HL-60 (cell line): Measurements from ENCODE around the gene SWAP70.

ENCODE experiments used
- DNase-seq, 2 experiments: peaks; one replicate each; pipeline ENCODE4 v3.0.0-alpha.2; 2010 to 2020; ENCODE audit warnings: low read depth in 1 of 2, low spot score in 1 of 2
- H3K27ac ChIP-seq: fragments of 250-450 bp; sonication (Bioruptor Pico); replicated peaks from 2 replicates; pipeline ENCODE4 v1.5.1; 2020; ENCODE audit warnings: mild to moderate bottlenecking, moderate library complexity
- H3K27me3 ChIP-seq: fragments of 250-450 bp; sonication (Bioruptor Pico); 2 replicates; pipeline ENCODE4 v1.5.1; 2021; ENCODE audit warnings: mild to moderate bottlenecking, moderate library complexity; ENCODE audit not compliant: insufficient read depth, poor library complexity, severe bottlenecking
- H3K4me3 ChIP-seq: replicated peaks from 2 replicates; pipeline ENCODE4 v1.5.1; 2011; ENCODE audit warnings: mild to moderate bottlenecking, control low read depth, low read length; ENCODE audit not compliant: insufficient read depth
- GABPA ChIP-seq: IDR thresholded peaks from 2 replicates; pipeline ENCODE4 v1.6.1; 2012; ENCODE audit warnings: low read depth
- POLR2AphosphoS5 ChIP-seq: IDR thresholded peaks from 2 replicates; pipeline ENCODE4 v1.6.1; 2012; ENCODE audit warnings: low read depth
- SPI1 ChIP-seq: IDR thresholded peaks from 2 replicates; pipeline ENCODE4 v1.6.1; 2012; ENCODE audit warnings: low read depth, mild to moderate bottlenecking, borderline replicate concordance
- TF ChIP-seq, protein P1 (sequence below): IDR thresholded peaks from one replicate; pipeline ENCODE4 v1.5.1; 2011; ENCODE audit warnings: low read length, control low read depth, inconsistent platforms; ENCODE audit not compliant: insufficient read depth
- TF ChIP-seq, protein P2 (sequence below): IDR thresholded peaks from 2 replicates; pipeline ENCODE4 v1.6.1; 2012; ENCODE audit warnings: low read depth; ENCODE audit not compliant: insufficient replicate concordance

Gene SWAP70

DNA sequence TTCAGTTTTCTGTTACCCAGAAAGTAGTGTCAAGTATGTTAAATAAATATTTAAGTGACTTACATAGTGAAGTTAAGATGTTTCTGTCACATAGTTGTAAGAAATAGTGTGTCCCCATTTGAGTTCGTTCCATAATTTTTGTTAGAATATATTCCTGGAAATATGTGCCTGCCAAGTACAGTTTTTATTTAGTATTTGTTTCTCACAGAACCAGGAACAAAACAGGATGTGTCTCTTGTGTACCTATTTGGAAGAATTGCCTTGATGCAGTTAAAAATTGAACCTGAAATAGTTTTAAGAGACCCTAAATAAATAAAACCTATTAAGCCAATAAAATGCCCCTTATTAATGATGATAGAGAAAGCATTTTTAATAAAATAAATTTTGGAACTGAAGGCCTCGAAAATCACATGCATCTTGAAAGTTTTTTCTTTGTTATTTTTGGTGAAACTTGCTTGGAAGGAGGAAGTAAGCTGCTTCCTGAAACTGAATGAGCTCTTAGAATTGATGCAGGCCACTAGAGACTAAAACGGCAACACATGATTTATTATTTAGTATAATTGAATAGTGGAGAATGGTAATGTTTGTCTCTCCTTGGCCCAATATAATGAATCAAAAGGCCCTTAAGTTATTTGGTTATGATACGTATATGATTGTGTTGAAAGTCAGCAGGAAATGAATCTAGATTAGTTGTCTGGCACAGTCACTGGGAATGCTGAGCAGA lies 55.9 kb downstream of the SWAP70 start:
- Histone ChIP-seq H3K27ac (peak overlapping the region; percentile 36), H3K4me3 (no peak overlapping the region)
- peak in 1 of 2 experiments; percentile 27 for DNase-seq

DNA sequence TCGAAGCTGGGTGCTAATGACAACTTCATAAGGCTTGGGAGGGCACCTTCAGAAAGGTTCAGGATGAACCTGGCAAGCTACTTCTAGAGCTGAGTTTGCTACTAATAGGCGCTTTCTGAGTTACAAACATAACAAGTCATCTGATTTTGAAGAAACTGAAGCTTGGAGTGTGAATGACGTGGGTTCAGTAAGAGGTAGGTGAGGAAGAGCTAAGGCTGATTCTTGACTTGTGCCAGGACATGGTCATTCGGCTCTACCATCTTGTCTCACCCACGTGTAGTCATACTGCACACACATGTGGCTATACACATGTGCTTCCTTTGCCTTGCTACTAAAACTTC lies 56.4 kb downstream of the SWAP70 start:
- Histone ChIP-seq H3K27me3 (no peaks in the 10 kb centered on the region), H3K4me3 (no peak overlapping the region), H3K27ac (peak overlapping the region; percentile 36)
- TF ChIP-seq POLR2AphosphoS5 (no peak), GABPA (no peak), SPI1 (no peak)
- TF ChIP-seq, protein P1, sequence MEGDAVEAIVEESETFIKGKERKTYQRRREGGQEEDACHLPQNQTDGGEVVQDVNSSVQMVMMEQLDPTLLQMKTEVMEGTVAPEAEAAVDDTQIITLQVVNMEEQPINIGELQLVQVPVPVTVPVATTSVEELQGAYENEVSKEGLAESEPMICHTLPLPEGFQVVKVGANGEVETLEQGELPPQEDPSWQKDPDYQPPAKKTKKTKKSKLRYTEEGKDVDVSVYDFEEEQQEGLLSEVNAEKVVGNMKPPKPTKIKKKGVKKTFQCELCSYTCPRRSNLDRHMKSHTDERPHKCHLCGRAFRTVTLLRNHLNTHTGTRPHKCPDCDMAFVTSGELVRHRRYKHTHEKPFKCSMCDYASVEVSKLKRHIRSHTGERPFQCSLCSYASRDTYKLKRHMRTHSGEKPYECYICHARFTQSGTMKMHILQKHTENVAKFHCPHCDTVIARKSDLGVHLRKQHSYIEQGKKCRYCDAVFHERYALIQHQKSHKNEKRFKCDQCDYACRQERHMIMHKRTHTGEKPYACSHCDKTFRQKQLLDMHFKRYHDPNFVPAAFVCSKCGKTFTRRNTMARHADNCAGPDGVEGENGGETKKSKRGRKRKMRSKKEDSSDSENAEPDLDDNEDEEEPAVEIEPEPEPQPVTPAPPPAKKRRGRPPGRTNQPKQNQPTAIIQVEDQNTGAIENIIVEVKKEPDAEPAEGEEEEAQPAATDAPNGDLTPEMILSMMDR = no peak
- TF ChIP-seq, protein P2, sequence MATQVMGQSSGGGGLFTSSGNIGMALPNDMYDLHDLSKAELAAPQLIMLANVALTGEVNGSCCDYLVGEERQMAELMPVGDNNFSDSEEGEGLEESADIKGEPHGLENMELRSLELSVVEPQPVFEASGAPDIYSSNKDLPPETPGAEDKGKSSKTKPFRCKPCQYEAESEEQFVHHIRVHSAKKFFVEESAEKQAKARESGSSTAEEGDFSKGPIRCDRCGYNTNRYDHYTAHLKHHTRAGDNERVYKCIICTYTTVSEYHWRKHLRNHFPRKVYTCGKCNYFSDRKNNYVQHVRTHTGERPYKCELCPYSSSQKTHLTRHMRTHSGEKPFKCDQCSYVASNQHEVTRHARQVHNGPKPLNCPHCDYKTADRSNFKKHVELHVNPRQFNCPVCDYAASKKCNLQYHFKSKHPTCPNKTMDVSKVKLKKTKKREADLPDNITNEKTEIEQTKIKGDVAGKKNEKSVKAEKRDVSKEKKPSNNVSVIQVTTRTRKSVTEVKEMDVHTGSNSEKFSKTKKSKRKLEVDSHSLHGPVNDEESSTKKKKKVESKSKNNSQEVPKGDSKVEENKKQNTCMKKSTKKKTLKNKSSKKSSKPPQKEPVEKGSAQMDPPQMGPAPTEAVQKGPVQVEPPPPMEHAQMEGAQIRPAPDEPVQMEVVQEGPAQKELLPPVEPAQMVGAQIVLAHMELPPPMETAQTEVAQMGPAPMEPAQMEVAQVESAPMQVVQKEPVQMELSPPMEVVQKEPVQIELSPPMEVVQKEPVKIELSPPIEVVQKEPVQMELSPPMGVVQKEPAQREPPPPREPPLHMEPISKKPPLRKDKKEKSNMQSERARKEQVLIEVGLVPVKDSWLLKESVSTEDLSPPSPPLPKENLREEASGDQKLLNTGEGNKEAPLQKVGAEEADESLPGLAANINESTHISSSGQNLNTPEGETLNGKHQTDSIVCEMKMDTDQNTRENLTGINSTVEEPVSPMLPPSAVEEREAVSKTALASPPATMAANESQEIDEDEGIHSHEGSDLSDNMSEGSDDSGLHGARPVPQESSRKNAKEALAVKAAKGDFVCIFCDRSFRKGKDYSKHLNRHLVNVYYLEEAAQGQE = no peak
- no peak for DNase-seq

More for the DNA sequence above, 55.9 kb downstream of the SWAP70 start:
- TF ChIP-seq POLR2AphosphoS5 (no peak), SPI1 (no peak), GABPA (no peak)
- no peaks in the 10 kb centered on the region for H3K27me3 ChIP-seq

DNA sequence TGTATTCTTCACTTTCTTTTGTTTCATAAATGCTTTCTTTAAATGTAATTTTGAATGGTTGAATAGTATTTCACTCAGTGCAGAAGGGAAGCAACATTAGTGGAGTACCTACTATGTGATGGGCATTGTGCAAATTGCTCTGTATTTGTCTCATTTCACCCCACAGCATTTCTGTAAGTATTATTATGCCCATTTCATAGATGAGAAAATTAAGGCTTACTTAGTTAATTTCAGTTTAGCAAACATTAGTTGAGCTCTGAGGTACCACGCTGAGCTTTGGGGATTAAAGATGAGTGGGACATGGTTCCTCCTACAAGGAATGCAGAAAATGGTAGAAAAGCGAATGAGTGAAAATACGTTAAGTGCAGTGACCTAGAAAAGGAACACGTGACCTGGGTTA lies 58.1 kb downstream of the SWAP70 start:
- H3K27ac ChIP-seq = no peak overlapping the region
- H3K4me3 ChIP-seq = no peak overlapping the region
- H3K27me3 ChIP-seq = no peaks in the 10 kb centered on the region
- no peak for DNase-seq
- TF ChIP-seq, protein P2 = no peak
- no peak for TF ChIP-seq GABPA
- no peak for TF ChIP-seq POLR2AphosphoS5
- TF ChIP-seq, protein P1 = no peak
- TF ChIP-seq SPI1 = no peak

DNA sequence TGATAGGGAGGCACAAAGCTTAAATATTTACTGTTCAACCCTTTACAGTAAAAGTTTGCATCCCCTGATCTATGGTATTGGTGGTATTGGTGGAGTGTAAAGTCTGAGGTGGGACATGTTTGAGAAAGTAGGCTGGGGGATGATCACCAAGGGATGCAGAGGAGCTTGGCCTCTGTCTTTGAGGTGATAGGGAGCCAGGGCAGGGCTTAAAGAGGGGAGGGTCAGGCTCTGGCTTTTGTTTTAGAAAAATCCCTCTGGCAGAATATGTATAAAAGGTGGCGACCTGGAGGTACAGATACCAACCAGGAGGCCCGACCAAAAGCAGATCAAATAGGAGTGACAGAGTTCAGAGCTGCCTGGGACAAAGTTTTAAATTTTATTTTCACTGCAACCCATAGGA lies 59.0 kb downstream of the SWAP70 start:
- no peaks in the 10 kb centered on the region for H3K27me3 ChIP-seq
- H3K4me3 ChIP-seq = no peak overlapping the region
- no peak overlapping the region for H3K27ac ChIP-seq
- TF ChIP-seq POLR2AphosphoS5 = no peak
- TF ChIP-seq, protein P2 = no peak
- TF ChIP-seq SPI1 = no peak
- TF ChIP-seq GABPA = no peak
- TF ChIP-seq, protein P1 = no peak
- DNase-seq = no peak
